HG02623 (cell line): Measurements from ENCODE around the gene DDX25.

Source experiments
- ATAC-seq: cut with Tn5 transposase; IDR thresholded peaks from one replicate; pipeline ENCODE4 v1.9.1; 2021; ENCODE audit warnings: moderate library complexity; ENCODE audit not compliant: unreplicated experiment

DDX25 gene

DNA sequence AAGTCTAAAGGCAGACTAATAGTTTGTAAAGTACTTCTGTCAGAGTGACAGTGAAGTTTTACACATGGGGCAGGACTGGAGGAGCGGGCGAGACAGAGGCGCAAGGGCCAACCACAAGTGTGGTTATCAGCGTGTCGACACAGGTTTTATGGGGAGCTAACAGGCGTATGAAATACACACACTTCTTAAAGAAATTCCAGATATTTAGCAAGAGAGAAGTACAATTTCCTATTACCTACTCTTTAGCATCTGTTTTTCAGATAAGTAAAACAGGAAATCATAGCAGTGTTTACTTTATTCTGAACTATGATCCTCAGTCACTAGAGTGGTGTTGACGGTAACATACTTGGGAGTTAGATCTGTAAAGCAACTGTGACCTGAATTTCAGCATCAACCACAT is 64.0 kb downstream of the DDX25 start:
- no peak for ATAC-seq

DNA sequence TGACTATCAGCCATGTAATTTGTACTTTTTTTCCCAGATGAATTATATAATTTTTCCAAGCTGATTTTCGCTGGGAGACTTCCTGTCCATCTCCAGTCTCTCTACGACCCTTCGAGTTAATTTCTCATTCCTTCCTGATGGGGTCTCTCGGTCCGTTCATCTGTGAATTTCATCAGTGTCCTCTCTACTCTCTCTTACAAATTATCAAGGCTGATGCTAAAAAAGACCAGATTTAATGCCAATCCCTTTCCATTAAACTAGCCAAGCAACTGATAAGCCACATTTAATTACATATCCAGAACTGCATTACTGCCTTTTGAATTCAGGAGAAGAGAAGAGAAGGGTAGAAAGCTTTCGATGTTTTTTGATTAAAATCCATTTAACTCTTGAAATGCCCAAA is 67.3 kb downstream of the DDX25 start:
- no peak for ATAC-seq

DNA sequence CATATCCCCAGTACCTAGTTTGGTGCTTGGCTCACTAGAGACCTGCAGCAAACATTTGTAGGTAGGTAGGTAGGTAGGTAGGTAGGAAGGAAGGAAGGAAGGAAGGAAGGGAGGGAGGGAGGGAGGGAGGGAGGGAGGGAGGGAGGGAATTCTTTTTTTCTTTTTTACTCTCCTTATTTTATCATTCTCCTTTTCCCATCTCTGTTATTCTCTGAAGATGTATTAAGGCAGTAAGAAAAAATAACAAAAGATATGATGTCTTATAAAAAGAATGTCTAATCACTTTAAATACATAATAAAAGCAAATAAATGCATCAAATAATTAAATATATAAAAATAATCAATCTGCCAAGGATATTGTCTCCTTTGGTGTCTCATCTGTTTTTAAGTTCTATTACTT is 70.0 kb downstream of the DDX25 start:
- no peak for ATAC-seq

DNA sequence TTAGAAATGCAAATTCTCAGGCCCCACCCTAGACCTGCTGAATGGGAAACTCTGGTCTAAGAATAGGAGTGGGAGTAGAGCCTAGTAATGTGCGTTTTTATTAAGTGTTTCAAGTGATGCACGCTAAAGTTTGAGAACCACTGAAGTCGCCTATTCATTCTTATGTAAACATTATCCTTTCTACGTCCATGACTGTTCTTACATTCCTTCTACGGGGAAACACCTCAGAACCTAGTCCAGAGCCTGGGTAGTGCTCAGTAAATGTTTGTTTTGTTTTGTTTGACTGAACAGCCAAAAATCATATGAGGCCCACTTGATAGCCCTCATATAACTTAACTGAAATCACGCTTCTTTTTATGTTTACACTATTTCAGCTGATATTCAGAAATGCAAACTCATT is 71.3 kb downstream of the DDX25 start:
- ATAC-seq, result no peak

DNA sequence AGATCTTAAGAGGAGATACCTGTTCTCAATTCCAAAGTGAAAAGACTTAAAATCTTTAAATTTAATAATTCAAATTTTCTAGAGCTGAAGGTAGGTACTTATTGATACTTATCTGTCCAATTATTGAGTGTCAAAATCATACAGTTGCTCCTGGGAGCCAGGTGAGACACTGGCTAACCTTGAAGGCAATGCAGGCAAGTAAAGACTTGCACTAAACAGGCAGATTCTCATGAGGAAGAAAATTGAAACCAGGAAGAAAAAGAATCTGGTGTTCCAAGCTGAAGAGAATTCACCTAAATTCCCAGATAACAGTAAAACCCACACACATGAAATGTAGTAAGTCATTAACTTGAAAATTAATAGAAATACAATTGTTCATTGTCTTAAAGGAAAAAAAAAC is 71.8 kb downstream of the DDX25 start:
- ATAC-seq, result no peak

DNA sequence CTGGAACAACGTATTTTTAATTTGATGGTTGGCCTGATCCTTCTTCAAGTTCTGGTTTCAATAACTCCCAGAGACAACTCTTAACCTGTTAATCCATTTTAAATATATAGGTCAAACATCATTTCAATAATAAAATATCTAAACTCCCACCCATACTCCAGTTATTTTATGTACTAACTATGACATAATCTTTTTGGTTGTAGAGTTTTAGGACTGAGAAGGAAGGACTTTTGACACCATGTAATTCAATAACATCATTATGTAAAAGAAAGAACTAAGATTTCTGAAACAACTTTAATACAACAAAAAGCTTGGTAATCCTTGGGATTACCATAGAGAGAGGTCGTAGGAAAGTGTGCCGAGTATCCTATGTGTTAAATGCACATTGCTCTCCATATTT is 73.0 kb downstream of the DDX25 start:
- ATAC-seq, result no peak

DNA sequence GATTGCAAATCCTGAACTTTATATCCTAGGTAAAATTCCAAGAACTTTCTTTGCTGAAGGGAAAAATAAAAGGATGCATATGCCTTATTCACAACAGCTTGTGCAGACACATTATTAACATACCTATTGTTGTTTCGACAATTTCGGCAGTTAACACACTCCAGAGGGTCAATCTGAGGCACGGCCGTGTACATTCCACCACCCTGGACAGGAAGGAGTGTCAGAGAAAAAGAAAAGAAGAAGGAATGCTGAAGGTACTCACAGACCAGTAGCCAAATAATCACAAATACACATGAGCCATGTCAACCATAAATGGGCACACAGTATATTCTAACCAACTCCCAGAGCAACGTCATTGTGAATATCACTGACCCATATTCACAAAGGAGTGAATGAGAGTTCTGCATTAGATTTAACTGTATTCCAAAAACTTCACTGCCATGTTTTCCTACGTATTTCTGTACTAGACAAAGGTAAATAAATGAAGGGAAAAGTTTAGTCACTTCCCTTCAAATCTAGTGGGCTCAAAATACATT is 73.9 kb downstream of the DDX25 start:
- ATAC-seq, result no peak
